HG02840 (cell line): ENCODE measurements around the gene GTF3C1.

Experiments
- ATAC-seq: cut with Tn5 transposase; IDR thresholded peaks from one replicate; pipeline ENCODE4 v1.9.1; 2021; ENCODE audit warnings: mild to moderate bottlenecking, moderate library complexity, moderate number of reproducible peaks; ENCODE audit not compliant: unreplicated experiment, low FRiP score

GTF3C1 gene

DNA sequence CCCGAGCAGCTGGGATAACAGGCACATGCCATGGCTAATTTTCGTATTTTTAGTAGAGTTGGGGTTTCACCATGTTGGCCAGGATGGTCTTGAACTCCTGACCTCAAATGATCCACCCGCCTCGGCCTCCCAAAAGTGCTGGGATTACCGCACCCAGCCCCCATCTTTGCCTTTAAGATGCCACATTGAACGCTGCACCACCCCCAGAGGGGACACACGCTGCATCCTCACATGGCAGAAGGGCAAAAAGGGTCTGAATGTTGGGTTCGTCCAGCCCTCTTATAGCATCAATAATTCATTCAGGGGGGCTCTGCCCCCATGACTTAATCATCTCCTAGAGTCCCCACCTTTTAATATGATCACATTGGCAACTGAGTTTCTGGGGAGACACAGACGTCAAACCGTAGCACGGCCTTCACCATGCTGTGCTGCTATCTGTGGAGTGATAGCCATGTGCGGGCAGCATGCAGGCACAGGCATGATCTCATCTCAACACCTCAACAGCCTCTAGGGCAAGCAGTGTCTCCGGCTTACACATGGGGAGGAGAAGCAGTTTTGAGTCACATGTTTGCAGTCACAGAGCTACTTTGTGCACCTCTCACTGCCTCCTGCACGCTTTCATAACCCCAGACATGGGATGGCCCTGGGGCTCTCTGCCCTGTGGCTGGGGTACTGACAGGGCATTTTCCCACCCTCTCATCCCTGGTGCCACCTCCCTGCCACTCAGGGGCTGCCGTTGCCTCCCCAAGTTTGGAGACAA lies 117.8 kb downstream of the GTF3C1 start:
- ATAC-seq, result no peak

DNA sequence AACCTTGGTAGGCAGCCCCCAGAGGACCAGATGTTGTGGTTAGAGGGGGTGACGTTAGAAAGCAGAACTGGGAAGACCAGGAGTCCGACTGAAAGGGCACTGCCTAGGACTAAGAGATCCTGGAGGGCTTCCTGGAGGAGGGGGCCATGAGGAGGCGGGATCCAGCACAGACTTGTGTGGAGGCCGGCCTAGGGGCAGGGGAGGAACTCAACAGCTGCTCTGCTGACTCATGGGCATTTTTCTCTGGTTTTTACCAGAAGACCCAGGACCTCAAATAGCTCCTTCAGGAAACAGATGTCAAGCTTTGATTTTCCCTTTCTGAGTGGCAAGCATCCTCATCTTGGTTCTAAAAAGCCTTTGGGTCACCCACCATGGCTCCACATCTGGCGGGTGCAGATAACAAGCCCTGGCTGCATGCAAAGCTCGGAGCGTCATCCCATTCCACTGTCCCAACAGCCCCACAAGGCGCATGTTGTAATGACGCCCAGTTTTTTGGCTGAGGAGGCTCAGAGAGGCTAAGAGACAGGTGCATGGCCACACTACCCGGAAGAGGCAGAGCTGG lies 118.7 kb downstream of the GTF3C1 start:
- no peak for ATAC-seq

DNA sequence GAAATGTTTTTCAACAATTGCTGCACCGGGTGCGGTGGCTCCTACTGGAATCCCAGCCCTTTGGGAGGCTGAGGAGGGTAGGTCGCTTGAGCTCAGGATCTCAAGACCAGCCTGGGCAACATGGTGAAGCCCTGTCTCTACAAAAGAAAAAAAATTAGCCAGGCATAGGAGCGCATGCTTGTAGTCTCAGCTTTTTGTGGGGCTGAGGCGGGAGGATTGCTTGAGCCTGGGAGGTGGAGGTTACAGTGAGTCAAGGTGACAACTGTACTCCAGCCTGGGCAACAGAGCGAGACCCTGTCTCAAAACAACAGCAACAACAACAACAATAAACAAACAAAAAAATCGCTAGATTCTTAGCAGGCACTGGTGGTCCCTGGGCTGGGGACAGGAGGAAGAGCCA lies 119.2 kb downstream of the GTF3C1 start:
- no peak for ATAC-seq

DNA sequence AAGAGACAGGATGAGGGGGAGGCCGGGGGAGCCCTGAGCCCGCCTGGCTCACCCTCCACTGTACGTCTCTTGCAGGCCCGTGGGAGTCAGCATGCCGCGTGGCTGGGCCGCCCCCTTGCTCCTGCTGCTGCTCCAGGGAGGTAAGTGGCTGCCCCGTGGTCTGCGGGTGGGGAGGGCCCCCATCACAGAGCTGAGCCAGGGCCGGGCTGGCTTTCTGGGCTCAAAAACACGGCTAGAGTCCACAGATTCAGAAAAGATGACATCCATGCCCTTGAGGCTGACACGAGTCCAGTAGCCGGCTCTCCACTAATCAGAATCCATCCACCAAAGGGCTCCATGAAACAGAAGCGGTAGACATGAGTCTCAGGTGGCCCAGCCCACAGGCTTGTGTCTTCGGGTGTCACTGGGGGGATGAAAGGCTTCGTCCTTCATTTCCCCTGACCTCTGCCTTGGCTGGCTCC lies 119.7 kb downstream of the GTF3C1 start:
- ATAC-seq, result no peak

DNA sequence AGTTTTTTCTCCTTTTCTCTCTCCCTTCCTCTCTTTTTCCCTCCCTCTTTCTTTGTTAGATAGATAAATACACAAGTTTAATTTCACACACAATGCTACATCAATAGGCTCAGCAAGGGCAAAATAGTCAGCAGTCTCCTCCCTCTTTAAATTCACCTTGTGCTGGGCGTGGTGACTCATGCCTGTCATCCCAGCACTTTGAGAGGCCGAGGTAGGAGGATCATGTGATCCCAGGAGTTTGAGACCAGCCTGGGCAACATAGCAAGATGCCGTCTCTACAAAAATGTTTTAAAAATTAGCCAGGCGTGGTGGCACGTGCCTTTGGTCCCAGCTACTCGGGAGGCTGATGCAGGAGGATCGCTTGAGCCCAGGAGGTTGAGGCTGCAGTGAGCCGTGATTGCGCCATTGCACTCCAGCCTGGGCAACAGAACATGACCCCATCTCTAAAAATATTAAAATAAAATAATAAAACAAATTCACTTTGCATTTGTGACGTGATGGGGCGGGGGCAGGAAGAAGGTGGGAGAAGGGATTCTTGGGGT lies 120.3 kb downstream of the GTF3C1 start:
- no peak for ATAC-seq

DNA sequence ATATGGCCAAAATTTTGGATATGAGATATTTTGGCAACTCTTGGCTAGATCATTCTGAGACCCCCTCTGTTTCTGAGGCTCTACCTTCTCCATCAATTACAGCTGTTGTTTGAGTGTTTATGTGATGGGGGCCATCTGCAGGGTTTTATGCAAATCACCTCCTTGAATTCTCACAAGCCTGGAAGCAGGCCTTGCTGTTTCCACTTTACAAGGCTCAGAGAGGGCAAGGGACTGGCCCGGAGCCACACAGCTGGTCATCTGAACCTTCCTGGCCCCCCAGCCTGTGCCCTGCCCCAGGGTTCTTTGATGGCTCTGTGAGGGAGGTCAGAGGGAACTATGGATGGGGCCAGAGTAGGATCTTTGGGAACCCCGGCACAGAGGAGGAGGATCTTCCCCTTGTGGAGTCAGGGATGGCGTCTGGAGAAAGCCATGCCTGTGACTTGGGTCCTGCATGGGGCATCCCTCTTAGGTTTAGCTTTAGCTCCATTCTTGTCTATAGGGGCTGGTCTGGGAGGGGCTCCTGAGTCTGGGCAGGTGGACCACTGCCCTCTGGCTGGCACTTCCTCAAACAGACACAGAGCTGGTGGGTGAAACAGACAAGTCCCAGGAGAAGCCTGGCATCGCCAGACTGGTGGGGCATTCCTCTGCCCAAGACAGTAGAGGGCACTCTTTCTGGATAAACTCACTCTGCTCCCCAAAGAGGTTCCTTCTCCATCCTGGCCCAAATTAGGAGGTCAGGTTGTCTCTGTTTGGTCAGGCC lies 121.5 kb downstream of the GTF3C1 start:
- ATAC-seq, result no peak

DNA sequence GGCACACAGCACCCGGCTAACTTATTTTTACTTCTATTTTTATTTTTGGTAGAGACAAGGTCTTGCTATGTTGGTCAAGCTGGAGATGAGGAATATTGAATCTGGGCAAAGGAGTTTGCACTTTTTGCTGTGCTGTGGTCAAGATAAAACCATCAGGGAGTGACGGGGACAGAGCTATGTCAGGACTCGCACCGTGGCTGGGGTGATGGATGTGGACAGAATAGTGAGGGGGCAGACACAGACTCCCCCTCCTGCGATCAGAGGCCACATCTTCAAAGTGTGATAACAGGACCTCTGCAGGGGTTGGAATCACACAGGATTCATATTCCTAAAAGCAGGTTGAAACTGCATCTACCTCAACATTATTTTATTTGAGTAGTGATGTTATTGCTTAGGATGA lies 122.2 kb downstream of the GTF3C1 start:
- ATAC-seq, result no peak

DNA sequence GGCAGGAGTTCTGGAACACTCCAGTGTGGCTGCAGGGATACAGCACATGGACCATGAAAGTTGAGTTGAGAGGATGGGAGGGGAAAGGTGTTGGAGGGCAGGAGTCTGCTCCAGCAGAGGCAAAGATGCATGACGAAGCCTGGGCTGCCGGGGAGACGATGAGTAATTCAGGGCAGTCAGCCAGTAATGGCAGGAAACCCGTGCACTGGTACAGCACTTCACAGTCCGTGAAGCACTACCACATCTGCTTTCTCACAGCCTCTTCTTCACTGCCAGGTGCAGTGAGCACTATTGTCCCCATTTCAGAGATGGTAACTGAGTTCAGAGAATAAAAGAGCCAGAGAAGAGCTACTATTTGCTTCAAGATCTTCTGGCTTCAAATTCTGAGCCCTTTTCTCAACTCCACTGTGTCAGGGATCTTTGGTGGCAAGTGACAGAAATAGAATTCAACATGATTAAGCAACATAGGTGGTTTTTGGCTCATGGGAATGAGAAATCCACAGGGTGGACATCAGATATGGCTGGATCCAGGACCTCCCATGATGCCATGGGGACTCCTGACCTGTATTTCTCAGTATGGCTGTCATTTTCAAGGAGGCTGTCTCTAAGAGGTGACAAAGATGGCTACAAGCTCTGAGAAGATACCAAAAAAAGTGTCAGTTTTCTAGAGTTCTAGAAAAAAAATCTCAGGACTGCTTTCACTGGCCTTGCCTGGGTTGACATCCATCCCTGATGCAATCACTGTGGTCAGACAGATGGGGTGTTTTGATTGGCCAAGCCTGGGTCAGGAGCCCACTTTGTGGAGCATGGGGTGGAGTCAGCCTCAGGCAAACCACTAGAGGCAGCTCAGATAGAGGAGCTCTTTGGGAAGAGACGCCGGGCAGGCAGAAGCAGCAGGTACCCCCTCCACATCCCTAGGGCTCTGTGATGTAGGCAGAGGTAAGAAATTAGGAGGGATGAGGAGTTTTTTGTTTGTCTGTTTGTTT lies 123.0 kb downstream of the GTF3C1 start:
- ATAC-seq, result peak; percentile 73

DNA sequence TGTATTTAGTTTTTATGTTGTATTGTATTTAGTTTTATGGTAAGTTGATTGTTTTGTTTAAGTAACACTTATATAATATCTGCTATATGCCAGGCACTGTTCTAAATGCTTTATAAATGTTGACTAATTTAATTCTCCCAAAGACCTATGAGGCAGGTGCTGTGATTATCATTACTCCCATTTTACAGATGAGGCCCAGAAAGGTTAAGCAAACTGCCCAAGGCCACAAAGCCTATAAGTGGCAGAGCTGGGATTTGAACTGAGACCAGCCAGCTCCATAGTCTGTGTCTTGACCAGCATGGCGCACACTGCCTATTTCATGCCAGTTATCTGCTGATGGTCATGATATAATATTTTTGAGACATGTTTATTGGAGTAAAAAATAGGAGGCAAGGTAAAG lies 123.8 kb downstream of the GTF3C1 start:
- no peak for ATAC-seq

DNA sequence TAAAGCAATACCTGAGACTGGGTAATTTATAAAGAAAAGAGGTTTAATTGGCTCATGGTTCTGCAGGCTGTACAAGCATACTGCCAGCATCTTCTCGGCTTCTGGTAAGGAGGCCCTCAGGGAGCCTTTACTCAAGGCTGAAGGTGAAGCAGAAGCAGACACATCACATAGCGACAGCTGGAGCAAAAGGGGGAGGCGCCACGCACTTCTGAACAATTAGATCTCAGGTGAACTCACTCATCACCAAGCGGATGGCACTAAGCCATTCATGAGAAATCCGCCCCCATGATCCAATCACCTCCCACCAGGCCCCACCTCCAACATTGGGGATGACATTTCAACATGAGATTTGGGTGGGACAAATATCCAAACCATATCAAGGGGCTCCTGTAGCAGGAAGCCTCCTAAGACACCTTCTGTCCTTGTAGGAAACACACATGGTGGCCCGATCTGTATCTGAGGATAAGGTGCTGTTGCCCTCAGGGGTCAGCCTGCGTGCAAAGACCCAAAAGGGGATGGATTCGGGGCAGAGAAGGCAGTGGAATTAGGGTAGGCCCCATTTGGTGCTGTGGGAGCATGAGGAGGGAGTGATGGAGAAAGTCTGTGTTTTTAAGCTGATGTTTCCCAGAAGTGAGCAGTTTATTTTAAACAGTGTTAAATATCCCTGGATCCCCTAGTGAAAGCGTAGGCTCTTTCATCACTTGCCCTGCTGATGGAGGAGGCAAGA lies 124.8 kb downstream of the GTF3C1 start:
- no peak for ATAC-seq

DNA sequence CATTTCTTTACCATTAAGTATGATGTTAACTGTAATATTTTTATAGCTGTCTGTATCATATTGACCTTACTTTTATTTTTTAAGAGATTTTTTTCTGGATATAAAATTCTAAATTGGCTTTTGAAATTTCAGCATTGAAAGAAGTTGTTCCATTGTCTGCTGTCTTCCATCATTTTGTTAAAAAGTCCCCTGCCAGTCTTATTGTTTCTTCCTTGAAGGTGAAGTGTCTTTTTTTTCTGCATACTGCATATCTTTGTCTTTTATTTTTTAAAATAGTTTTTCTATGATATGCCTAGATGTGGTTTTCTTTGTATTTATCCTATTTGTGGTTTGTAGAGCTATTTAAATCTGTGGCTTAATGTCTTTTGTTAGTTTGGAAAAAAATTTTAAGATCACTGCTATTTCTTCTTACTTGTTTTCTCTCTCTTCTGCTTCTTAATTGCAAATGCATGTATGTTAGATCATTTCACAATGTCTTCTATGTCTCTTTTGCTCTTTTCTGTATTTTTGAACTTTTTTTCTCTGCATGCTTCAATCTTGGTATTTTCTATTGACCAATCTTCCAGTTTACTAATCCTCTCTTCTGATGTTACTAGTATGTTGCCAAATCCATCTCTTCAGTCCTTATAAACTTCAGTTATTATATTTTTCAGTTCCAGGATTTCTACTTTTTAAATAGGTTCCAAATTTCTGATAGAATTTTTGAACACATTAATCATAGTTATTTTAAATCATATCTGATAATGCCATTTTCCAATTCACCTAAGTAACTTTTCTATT lies 127.6 kb downstream of the GTF3C1 start:
- no peak for ATAC-seq

DNA sequence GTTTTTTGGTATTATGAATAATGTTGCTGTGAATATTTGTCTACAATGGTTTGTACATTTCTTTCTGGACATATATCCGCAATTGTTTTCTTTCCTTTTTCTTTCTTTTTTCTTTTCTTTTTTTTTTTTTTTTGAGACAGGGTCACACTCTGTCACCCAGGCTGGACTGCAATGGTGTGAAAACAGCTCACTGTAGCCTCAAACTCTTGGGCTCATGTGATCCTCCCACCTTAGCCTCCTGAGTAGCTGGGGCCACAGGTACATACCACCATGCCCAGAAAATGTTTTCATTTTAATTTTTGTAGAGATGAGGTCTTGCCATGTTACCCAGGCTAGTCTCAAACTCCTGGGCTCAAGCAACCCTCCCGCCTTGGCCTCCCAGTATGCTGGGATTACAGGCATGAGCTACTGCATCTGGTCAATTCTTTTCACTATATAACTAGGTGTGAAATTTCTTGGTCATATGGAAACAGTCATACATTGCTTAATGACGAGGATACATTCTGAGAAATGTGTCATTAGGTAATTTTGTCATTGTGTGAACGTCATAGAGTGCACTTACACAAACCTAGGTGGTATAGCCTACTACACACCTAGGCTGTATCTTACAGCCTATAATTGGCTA lies 132.6 kb downstream of the GTF3C1 start:
- ATAC-seq, result no peak

DNA sequence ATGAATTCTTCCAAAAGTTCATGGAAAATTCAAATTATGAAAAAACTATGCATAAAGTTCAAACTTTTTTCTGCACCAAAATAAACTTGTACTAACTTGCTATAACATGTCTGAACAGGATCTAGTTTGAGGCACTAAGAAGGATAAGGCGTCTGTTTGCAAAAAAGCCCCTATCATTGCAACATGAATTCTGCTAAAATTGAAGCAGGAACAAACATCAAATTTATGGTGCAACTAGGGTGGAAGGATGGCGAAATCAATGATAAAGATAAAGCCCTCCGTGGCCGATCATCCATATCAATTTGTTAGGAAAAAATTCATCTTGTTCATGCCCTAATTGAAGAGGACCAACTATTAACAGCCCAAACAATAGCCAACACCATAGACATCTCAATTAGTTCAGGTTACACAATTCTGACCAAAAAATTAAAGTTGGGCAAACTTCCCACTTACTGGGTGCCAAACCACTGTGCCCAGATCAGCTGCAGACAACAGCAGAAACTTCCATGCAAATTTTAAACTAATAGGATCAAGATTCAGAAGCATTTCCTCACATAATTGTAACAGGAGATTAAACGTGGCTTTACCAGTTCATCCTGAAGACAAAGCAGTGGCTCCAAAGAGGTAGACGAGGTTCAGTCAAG lies 134.8 kb downstream of the GTF3C1 start:
- no peak for ATAC-seq

DNA sequence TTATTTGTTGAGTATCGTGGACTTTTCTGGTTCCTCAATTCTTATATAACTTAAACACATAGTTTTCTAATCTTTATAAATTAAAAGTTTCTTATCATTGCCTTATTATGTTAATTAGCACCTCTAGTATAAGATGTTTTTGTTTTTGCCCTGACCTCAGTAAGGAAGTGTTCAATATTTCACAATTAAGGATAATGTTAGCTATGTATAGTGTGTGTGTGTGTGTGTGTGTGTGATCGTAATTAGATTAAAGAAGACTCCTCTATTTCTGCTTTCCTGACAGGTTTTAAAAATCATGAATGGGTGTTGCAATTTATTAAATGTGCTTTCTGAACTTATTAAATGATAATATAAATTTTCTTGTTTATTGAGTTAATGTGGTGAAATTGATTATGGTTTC lies 135.8 kb downstream of the GTF3C1 start:
- no peak for ATAC-seq

DNA sequence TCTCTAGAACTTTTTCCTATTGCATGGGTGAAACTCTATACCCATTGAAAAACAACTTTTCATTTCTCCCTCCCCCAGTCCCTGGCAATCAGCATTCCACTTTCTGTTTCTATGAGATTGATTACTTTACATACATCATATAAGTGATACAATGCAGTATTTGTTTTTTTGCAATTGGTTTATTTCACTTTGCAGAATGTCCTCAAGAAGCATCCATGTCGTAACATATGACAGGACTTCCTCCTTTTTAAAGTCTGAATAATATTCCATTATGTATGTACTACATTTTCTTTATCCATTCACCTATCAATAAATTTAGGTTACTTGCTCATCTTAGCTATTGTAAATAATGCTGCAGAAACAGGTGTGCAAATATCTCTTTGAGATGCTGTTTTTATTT lies 139.0 kb downstream of the GTF3C1 start:
- ATAC-seq, result no peak
